H1 (cell line): ENCODE measurements around the gene TMEM92. TPM values are rescaled to one million over a fixed set of nuclear protein-coding genes. Genes with fewer than 3 reads are reported as not detected.

Source experiments
- CTCF ChIA-PET: fragments of 300-600 bp; sonication (Branson Sonifier 250); formaldehyde crosslinking; loops from one replicate; lab custom pipeline; 2021; ENCODE audit not compliant: partially characterized antibody; lab: Charles Lee
- POLR2A ChIA-PET: fragments of 300-600 bp; sonication (Branson Sonifier 250); formaldehyde crosslinking; loops from one replicate; lab custom pipeline; 2021; ENCODE audit warnings: inconsistent platforms; ENCODE audit not compliant: partially characterized antibody; lab: Charles Lee
- DNase-seq, 2 experiments: peaks; one replicate each; pipeline versions ENCODE4 v3.0.0 to v3.0.0-alpha.2; 2010 to 2022; ENCODE audit warnings: low spot score in 2 of 2, low read depth in 1 of 2, mixed read lengths in 1 of 2
- FAIRE-seq: peaks from 2 replicates; lab custom pipeline; 2011; peaks lifted over from hg19 to GRCh38; lab: Jason Lieb, UNC
- H2AFZ ChIP-seq: 2 replicates; pipeline ENCODE4 v1.8.1; 2012; ENCODE audit warnings: low read length, inconsistent platforms
- H2AK5ac ChIP-seq: 2 replicates; pipeline ENCODE4 v1.6.1; 2013; ENCODE audit warnings: low read depth, low read length
- H2BK120ac ChIP-seq: replicated peaks from 2 replicates; pipeline ENCODE3; 2013; ENCODE audit warnings: low read depth, low read length, inconsistent platforms
- H2BK12ac ChIP-seq: 2 replicates; pipeline ENCODE4 v1.6.1; 2013; ENCODE audit warnings: low read depth, low read length
- H2BK15ac ChIP-seq: 2 replicates; pipeline ENCODE4 v1.6.1; 2013; ENCODE audit warnings: low read length
- H2BK20ac ChIP-seq: 2 replicates; pipeline ENCODE4 v1.6.1; 2013; ENCODE audit warnings: low read length
- H2BK5ac ChIP-seq: 2 replicates; pipeline ENCODE4 v1.6.1; 2013; ENCODE audit warnings: low read depth, low read length
- H3K14ac ChIP-seq: 2 replicates; pipeline ENCODE4 v1.6.1; 2013; ENCODE audit warnings: inconsistent platforms; ENCODE audit not compliant: insufficient read length
- H3K18ac ChIP-seq: 2 replicates; pipeline ENCODE4 v1.6.1; 2013; ENCODE audit warnings: low read length; ENCODE audit errors: extremely low read depth
- H3K23ac ChIP-seq: 2 replicates; pipeline ENCODE4 v1.6.1; 2013; ENCODE audit warnings: inconsistent platforms; ENCODE audit not compliant: insufficient read length
- H3K23me2 ChIP-seq: 2 replicates; pipeline ENCODE4 v1.6.1; 2013; ENCODE audit warnings: low read depth, low read length
- H3K27ac ChIP-seq: 2 replicates; pipeline ENCODE4 v1.6.1; 2011; ENCODE audit warnings: low read depth, low read length, inconsistent platforms
- H3K27me3 ChIP-seq, 4 experiments: replicated peaks in 1 of 4; 1 replicate in 1 of 4; 2 replicates in 3 of 4; pipeline versions ENCODE4 v1.6.1 to v1.8.1; 2011 to 2013; ENCODE audit warnings: low read length in 3 of 4, mild to moderate bottlenecking in 3 of 4, inconsistent platforms in 2 of 4, mixed read lengths in 2 of 4, moderate library complexity in 1 of 4; ENCODE audit not compliant: control insufficient read depth in 3 of 4, insufficient read depth in 3 of 4; ENCODE audit errors: extremely low read depth in 1 of 4
- H3K36me3 ChIP-seq, 4 experiments: 2 replicates each; pipeline versions ENCODE4 v1.6.1 to v1.8.1; 2011 to 2013; ENCODE audit warnings: mild to moderate bottlenecking in 4 of 4, low read length in 3 of 4, moderate library complexity in 2 of 4, control low read depth in 1 of 4, inconsistent platforms in 1 of 4; ENCODE audit not compliant: insufficient read depth in 4 of 4, control insufficient read depth in 2 of 4
- H3K4ac ChIP-seq: replicated peaks from 2 replicates; pipeline ENCODE3; 2013; ENCODE audit warnings: low read length, low read depth, mixed read lengths, inconsistent platforms; ENCODE audit not compliant: insufficient read length
- H3K4me1 ChIP-seq, 4 experiments: replicated peaks in 1 of 4; 1 replicate in 1 of 4; 2 replicates in 3 of 4; pipeline versions ENCODE4 v1.6.1 to v1.8.1; 2011 to 2013; ENCODE audit warnings: low read length in 3 of 4, inconsistent platforms in 2 of 4, mixed read lengths in 1 of 4; ENCODE audit not compliant: insufficient read depth in 4 of 4, control insufficient read depth in 3 of 4
- H3K4me2 ChIP-seq, 2 experiments: 2 replicates each; pipeline versions ENCODE4 v1.6.1 to v1.8.1; 2011 to 2013; ENCODE audit warnings: low read depth in 2 of 2, low read length in 2 of 2, control low read depth in 1 of 2, inconsistent platforms in 1 of 2, mild to moderate bottlenecking in 1 of 2; ENCODE audit not compliant: insufficient read depth in 1 of 2
- H3K4me3 ChIP-seq, 4 experiments: fragments of 200-600, 300-600 bp in 1 of 4; sonication (generic), shearing (Covaris generic), sonication (Bioruptor Twin) in 1 of 4; 2 replicates each; pipeline versions ENCODE4 v1.5.1 to v1.8.1; 2011 to 2016; ENCODE audit warnings: low read length in 4 of 4, low read depth in 3 of 4, control low read depth in 2 of 4, inconsistent platforms in 2 of 4, mild to moderate bottlenecking in 2 of 4, mixed read lengths in 1 of 4, moderate library complexity in 1 of 4; ENCODE audit not compliant: insufficient read depth in 2 of 4; ENCODE audit errors: extremely low read depth in 1 of 4
- H3K56ac ChIP-seq: replicated peaks from 2 replicates; pipeline ENCODE3; 2013; ENCODE audit warnings: low read depth, mild to moderate bottlenecking, mixed read lengths, low read length, inconsistent platforms; ENCODE audit not compliant: insufficient read length
- H3K79me1 ChIP-seq: 2 replicates; pipeline ENCODE4 v1.6.1; 2013; ENCODE audit warnings: low read depth, low read length, control low read depth
- H3K79me2 ChIP-seq, 2 experiments: 2 replicates each; pipeline versions ENCODE4 v1.6.1 to v1.8.1; 2012 to 2013; ENCODE audit warnings: low read length in 2 of 2, mild to moderate bottlenecking in 2 of 2, inconsistent platforms in 1 of 2; ENCODE audit not compliant: insufficient read depth in 2 of 2, control insufficient read depth in 1 of 2
- H3K9ac ChIP-seq, 4 experiments: replicated peaks in 1 of 4; 1 replicate in 1 of 4; 2 replicates in 3 of 4; pipeline versions ENCODE4 v1.6.1 to v1.8.1; 2011 to 2013; ENCODE audit warnings: low read depth in 3 of 4, low read length in 3 of 4, control low read depth in 2 of 4, mild to moderate bottlenecking in 2 of 4, moderate library complexity in 2 of 4, inconsistent platforms in 1 of 4; ENCODE audit errors: extremely low read depth in 1 of 4
- H3K9me3 ChIP-seq, 2 experiments: 2 replicates each; pipeline versions ENCODE4 v1.6.1 to v1.8.1; 2012 to 2013; ENCODE audit warnings: mild to moderate bottlenecking in 2 of 2, moderate library complexity in 2 of 2, control low read depth in 1 of 2, inconsistent platforms in 1 of 2, low read depth in 1 of 2, low read length in 1 of 2, mixed read lengths in 1 of 2; ENCODE audit not compliant: insufficient read depth in 2 of 2
- H4K20me1 ChIP-seq, 2 experiments: replicated peaks in 1 of 2; 2 replicates each; pipeline versions ENCODE3 to v1.8.1; 2011 to 2013; ENCODE audit warnings: inconsistent platforms in 2 of 2, low read length in 2 of 2, mild to moderate bottlenecking in 1 of 2; ENCODE audit not compliant: insufficient read depth in 2 of 2, control insufficient read depth in 1 of 2
- H4K5ac ChIP-seq: 2 replicates; pipeline ENCODE4 v1.6.1; 2013; ENCODE audit warnings: low read length, low read depth, mixed read lengths, inconsistent platforms; ENCODE audit not compliant: insufficient read length
- H4K8ac ChIP-seq: 2 replicates; pipeline ENCODE4 v1.8.0; 2013; ENCODE audit warnings: mild to moderate bottlenecking, moderate library complexity, low read length, inconsistent platforms; ENCODE audit not compliant: insufficient read depth; ENCODE audit errors: extremely low read depth
- H4K91ac ChIP-seq: replicated peaks from 2 replicates; pipeline ENCODE3; 2013; ENCODE audit warnings: low read length, mixed read lengths, inconsistent platforms; ENCODE audit not compliant: insufficient read length
- TCF12 ChIP-seq: IDR thresholded peaks from 2 replicates; pipeline ENCODE4 v1.6.1; 2011; ENCODE audit warnings: low read depth, mild to moderate bottlenecking, low read length
- WGBS, 2 experiments: shearing (Covaris generic) in 1 of 2; methylation state at CpG; one replicate each; pipeline versions ENCODE4 v1.1.6 to v1.1.7; 2013 to 2015; ENCODE audit warnings: low lambda C conversion rate in 2 of 2, mixed read lengths in 2 of 2, inconsistent platforms in 1 of 2, low coverage in 1 of 2, missing lambda C conversion rate in 1 of 2; ENCODE audit not compliant: insufficient replicate concordance in 2 of 2, insufficient coverage in 1 of 2, insufficient read length in 1 of 2; ENCODE audit errors: extremely low coverage in 1 of 2, missing lambda C conversion rate in 1 of 2; 5-methylcytosine and 5-hydroxymethylcytosine counted together
- polyA plus RNA-seq, 7 experiments: library from polyadenylated mRNA; depleted of rRNA in 3 of 7; stranded (reverse) in 5 of 7; unstranded in 2 of 7; fragments of >200 nt in 5 of 7; fragments of 200-250 nt in 2 of 7; gene quantifications; 1 replicate in 5 of 7; 2 replicates in 1 of 7; 4 replicates in 1 of 7; pipeline versions ENCODE4 v1.2.1 to v1.2.3, GENCODE V29; 2011 to 2013; ENCODE audit warnings: missing spikeins in 2 of 7, mixed read lengths in 2 of 7
- total RNA-seq: library from RNA; stranded (reverse); fragmentation: NEBNext Ultra II Directional; extraction: Animal tissue kit (Norgen Biotek cat#: 25700); gene quantifications from 2 replicates; pipeline ENCODE4 v1.2.1, GENCODE V29; 2021

The TMEM92 gene
- total and polyA plus RNA-seq, 2 of the 8 experiments (the other 6 are each of a cell fraction or from before 2014, with no cell fraction given): 11.9 to 24.8 TPM

GRCh38 chr17:50298018-50298417 is 23.8 kb downstream of the TMEM92 start:
- Histone ChIP-seq H4K8ac (no peak overlapping the region), H3K4me1 (peaks cover 0 to 6% (median under 1%) of the 10 kb centered on the region in 4 experiments; a peak in 2 of 7 replicates), H3K4ac (no peak overlapping the region), H3K79me1 (no peaks in the 10 kb centered on the region), H4K91ac (no peak overlapping the region), H3K23me2 (peaks cover 2% of the 10 kb centered on the region; the same call in 1 of the 2 replicates), H2BK15ac (peak overlapping the region; percentile 75; the same call in 1 of the 2 replicates), H3K9ac (no peak overlapping the region), H3K79me2 (no peaks in the 10 kb centered on the region), H2BK120ac (no peak overlapping the region), H3K18ac (no peak overlapping the region), H2AK5ac (no peak overlapping the region), H4K20me1 (no peaks in the 10 kb centered on the region), H3K27me3 (no peaks in the 10 kb centered on the region), H2AFZ (no peak overlapping the region), H2BK20ac (peak overlapping the region; percentile 29; the same call in 1 of the 2 replicates), H3K4me3 (no peak overlapping the region), H3K14ac (no peak overlapping the region), H3K56ac (no peak overlapping the region), H2BK5ac (0 out of 2 replicates have a peak overlapping the region, but pooled peaks have one; percentile 22), H3K9me3 (no peaks in the 10 kb centered on the region), H4K5ac (no peak overlapping the region), H3K36me3 (no peaks in the 10 kb centered on the region), H3K23ac (no peak overlapping the region), H3K27ac (no peak overlapping the region), H2BK12ac (peak overlapping the region; percentile 55; the same call in 1 of the 2 replicates), H3K4me2 (no peak overlapping the region)
- ChIA-PET CTCF (interaction anchor here (0.6 to 41.5 kb wide), 28 partner anchors 10 to 250 kb away, joined by 3 to 1349 read pairs (median 6); partner anchors contain the start of genes COL1A1, SGCA and TMEM92), POLR2A (interaction anchor here (0.7 to 0.8 kb wide), 2 partner anchors 64 to 98 kb away, joined by 3 read pairs; no protein-coding TSS in a partner anchor)
- WGBS, 2 experiments: 82% methylated on average over 11 of the region's 11 CpGs; no CpG with 5 or more reads in 1 of the 2 experiments
- FAIRE-seq: no peak
- no peak for TF ChIP-seq TCF12
- DNase-seq: no peak
